Stomach (tissue), 9 donors: Measurements from ENCODE around the gene DLGAP1. TPM values are rescaled to one million over a fixed set of nuclear protein-coding genes. Genes with fewer than 3 reads are reported as not detected.

Experiments
- DNase-seq, 2 donors: peaks; one replicate each; pipeline versions ENCODE4 v3.0.0 to v3.0.0-alpha.2; 2013 to 2019
- H3K27ac ChIP-seq, 5 donors: fragments of 200-600 bp in 4 of 5; sonication (generic) in 4 of 5; one replicate each; pipeline ENCODE4 v1.5.1; 2013 to 2019; ENCODE audit warnings: mild to moderate bottlenecking in 1 of 5, moderate library complexity in 1 of 5
- H3K27me3 ChIP-seq, 3 donors: fragments of 200-600 bp; sonication (generic); one replicate each; pipeline ENCODE4 v1.5.1; 2017 to 2019; ENCODE audit warnings: mixed run types in 1 of 3
- H3K36me3 ChIP-seq, 4 donors: fragments of 200-600 bp; sonication (generic); 1 replicate in 3 of 4; 2 replicates in 1 of 4; pipeline ENCODE4 v1.5.1; 2016 to 2019
- H3K4me1 ChIP-seq, 4 donors: fragments of 200-600 bp; sonication (generic); one replicate each; pipeline ENCODE4 v1.5.1; 2016 to 2019
- H3K4me3 ChIP-seq, 4 donors: fragments of 200-600 bp; sonication (generic) in 3 of 4; one replicate each; pipeline ENCODE4 v1.5.1; 2016 to 2019; ENCODE audit warnings: mild to moderate bottlenecking in 1 of 4
- H3K9me3 ChIP-seq, 4 donors: fragments of 200-600 bp; sonication (generic); one replicate each; pipeline ENCODE4 v1.5.1; 2016 to 2019
- EP300 ChIP-seq: sonication (generic); formaldehyde crosslinking; IDR thresholded peaks from one replicate; pipeline ENCODE4 v1.6.1; 2017; ENCODE audit warnings: antibody characterized with exemption
- POLR2A ChIP-seq, 4 donors: fragments of 450-650 bp; IDR thresholded peaks; one replicate each; pipeline ENCODE4 v1.6.1; 2016; ENCODE audit warnings: antibody characterized with exemption in 4 of 4, control low read depth in 2 of 4, mild to moderate bottlenecking in 1 of 4, moderate library complexity in 1 of 4
- POLR2AphosphoS5 ChIP-seq, 3 donors: sonication (generic); formaldehyde crosslinking; IDR thresholded peaks; one replicate each; pipeline ENCODE4 v1.6.1; 2016; ENCODE audit warnings: antibody characterized with exemption in 3 of 3
- WGBS, 5 donors: extraction: QIAGEN DNeasy Blood & Tissue Kit in 3 of 5; methylation state at CpG; one replicate each; pipeline versions ENCODE4 v1.1.5 to v1.1.7; 2013 to 2018; 5-methylcytosine and 5-hydroxymethylcytosine counted together
- intact Hi-C: fragments of 100-400 bp; cut with DNase I; formaldehyde crosslinking; loops from one replicate; pipeline ENCODE4 v1.15.1; 2023; ENCODE audit warnings: low total_unique reads
- polyA plus RNA-seq, 3 donors: library from polyadenylated mRNA; stranded (reverse); fragments of 200-250 nt; gene quantifications; one replicate each; pipeline ENCODE4 v1.2.3, GENCODE V29; 2013
- total RNA-seq, 5 donors: library from RNA; depleted of rRNA; stranded (reverse); fragments of >200 nt; gene quantifications; one replicate each; pipeline versions ENCODE4 v1.1.0 to v1.2.3, GENCODE V29; 2014 to 2016
- TF ChIP-seq, protein P1 (sequence below), 7 experiments: fragments of 450-650 bp in 4 of 7; fragments of 200-600 bp in 3 of 7; sonication (generic) in 3 of 7; IDR thresholded peaks; one replicate each; pipeline ENCODE4 v1.5.1; 2016 to 2019; ENCODE audit warnings: antibody characterized with exemption in 7 of 7, control low read depth in 2 of 7, mild to moderate bottlenecking in 1 of 7
- donor health status: healthy with polysubstance abuse.
- donor health status: Bipolar disorder and iron deficiency.
- donor health status: healthy.

DLGAP1 gene
- total and polyA plus RNA-seq, 8 donors = 0.06 to 7.0 (median 1.3) TPM; not detected in 1

- H3K36me3 ChIP-seq = no peaks in the 10 kb centered on the region
- 66 to 79% (median 74%) methylated on average over 2 of the region's 2 CpGs for WGBS, 5 donors
- no peak overlapping the region for H3K4me3 ChIP-seq
- TF ChIP-seq POLR2AphosphoS5 (IDR thresholded peaks at IDR 0.05) = no peak
- TF ChIP-seq POLR2A (IDR thresholded peaks at IDR 0.05) = no peak
- TF ChIP-seq, protein P1, sequence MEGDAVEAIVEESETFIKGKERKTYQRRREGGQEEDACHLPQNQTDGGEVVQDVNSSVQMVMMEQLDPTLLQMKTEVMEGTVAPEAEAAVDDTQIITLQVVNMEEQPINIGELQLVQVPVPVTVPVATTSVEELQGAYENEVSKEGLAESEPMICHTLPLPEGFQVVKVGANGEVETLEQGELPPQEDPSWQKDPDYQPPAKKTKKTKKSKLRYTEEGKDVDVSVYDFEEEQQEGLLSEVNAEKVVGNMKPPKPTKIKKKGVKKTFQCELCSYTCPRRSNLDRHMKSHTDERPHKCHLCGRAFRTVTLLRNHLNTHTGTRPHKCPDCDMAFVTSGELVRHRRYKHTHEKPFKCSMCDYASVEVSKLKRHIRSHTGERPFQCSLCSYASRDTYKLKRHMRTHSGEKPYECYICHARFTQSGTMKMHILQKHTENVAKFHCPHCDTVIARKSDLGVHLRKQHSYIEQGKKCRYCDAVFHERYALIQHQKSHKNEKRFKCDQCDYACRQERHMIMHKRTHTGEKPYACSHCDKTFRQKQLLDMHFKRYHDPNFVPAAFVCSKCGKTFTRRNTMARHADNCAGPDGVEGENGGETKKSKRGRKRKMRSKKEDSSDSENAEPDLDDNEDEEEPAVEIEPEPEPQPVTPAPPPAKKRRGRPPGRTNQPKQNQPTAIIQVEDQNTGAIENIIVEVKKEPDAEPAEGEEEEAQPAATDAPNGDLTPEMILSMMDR (IDR thresholded peaks at IDR 0.05) = no peak
- TF ChIP-seq EP300 = no peak
- DNase-seq = no peak
- no peak overlapping the region for H3K27ac ChIP-seq
- no peaks in the 10 kb centered on the region for H3K9me3 ChIP-seq
- peaks cover 0 to 8% (median 0%) of the 10 kb centered on the region in 4 donors for H3K4me1 ChIP-seq
- H3K27me3 ChIP-seq = peaks cover 0 to 2% (median 0%) of the 10 kb centered on the region in 3 donors
- intact Hi-C loops = no loop called here
Observed at GRCh38 chr18:3923750-3924149, 531.4 kb downstream of the DLGAP1 start.

- peaks cover 0 to 4% (median 0%) of the 10 kb centered on the region in 3 donors for H3K27me3 ChIP-seq
- no peaks in the 10 kb centered on the region for H3K36me3 ChIP-seq
- no peaks in the 10 kb centered on the region for H3K9me3 ChIP-seq
- no peak overlapping the region for H3K4me3 ChIP-seq
- intact Hi-C loops = no loop called here
- H3K4me1 ChIP-seq = peaks cover 0 to 8% (median 0%) of the 10 kb centered on the region in 4 donors
- H3K27ac ChIP-seq = no peak overlapping the region
- TF ChIP-seq EP300 (no peak), POLR2A (IDR thresholded peaks at IDR 0.05) (no peak), POLR2AphosphoS5 (IDR thresholded peaks at IDR 0.05) (no peak)
- TF ChIP-seq, protein P1 (IDR thresholded peaks at IDR 0.05) = no peak
- DNase-seq = no peak
- 64 to 80% (median 70%) methylated on average over 3 of the region's 3 CpGs for WGBS, 5 donors
Observed at GRCh38 chr18:3921826-3922225, 533.3 kb downstream of the DLGAP1 start.

DNA sequence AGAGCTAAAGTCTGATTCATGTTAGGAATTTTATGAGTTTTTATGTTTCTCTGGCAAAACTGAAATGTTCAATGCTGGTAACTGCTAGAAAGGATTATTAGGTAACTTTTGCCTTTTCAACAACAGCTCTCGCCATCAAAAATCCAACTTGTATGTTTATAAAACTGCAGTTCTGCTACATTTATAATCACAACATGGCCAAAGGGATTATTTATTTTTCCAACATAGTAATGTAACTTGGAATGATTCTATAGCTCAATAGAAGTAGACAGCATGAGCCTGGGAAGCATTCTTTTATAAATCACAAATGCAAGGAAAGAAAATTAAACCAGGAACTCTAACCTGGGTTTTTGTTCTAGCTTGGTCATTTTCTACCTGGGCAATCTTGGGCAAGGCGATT is 534.3 kb downstream of the DLGAP1 start:
- WGBS, 5 donors = 69 to 73% (median 70%) methylated on average over 2 of the region's 2 CpGs
- intact Hi-C loops = no loop called here
- H3K27me3 ChIP-seq = peaks cover 0 to 4% (median 0%) of the 10 kb centered on the region in 3 donors

GRCh38 chr18:3919396-3920061 is 535.6 kb downstream of the DLGAP1 start:
- 61 to 75% (median 68%) methylated on average over 2 of the region's 2 CpGs for WGBS, 5 donors
- H3K36me3 ChIP-seq = no peaks in the 10 kb centered on the region
- H3K4me3 ChIP-seq = no peak overlapping the region
- H3K9me3 ChIP-seq = no peaks in the 10 kb centered on the region
- H3K4me1 ChIP-seq = peaks cover 0 to 8% (median 0%) of the 10 kb centered on the region in 4 donors
- no peak overlapping the region for H3K27ac ChIP-seq
- H3K27me3 ChIP-seq = peaks cover 0 to 4% (median 0%) of the 10 kb centered on the region in 3 donors
- intact Hi-C loops = no loop called here
- TF ChIP-seq, protein P1 (IDR thresholded peaks at IDR 0.05) = no peak
- TF ChIP-seq POLR2A (IDR thresholded peaks at IDR 0.05) = no peak
- no peak for TF ChIP-seq EP300
- no peak for TF ChIP-seq POLR2AphosphoS5 (IDR thresholded peaks at IDR 0.05)
- no peak for DNase-seq

More for the DNA sequence above, 534.3 kb downstream of the DLGAP1 start:
- Histone ChIP-seq H3K4me3 (no peak overlapping the region), H3K36me3 (no peaks in the 10 kb centered on the region), H3K27ac (no peak overlapping the region), H3K9me3 (no peaks in the 10 kb centered on the region), H3K4me1 (peaks cover 0 to 8% (median 0%) of the 10 kb centered on the region in 4 donors)
- TF ChIP-seq POLR2A (IDR thresholded peaks at IDR 0.05) = no peak
- TF ChIP-seq POLR2AphosphoS5 (IDR thresholded peaks at IDR 0.05) = no peak
- TF ChIP-seq, protein P1 (IDR thresholded peaks at IDR 0.05) = no peak
- TF ChIP-seq EP300 = no peak
- no peak for DNase-seq
